ENCODE data around the gene CBLL2. TPM values are rescaled to one million over a fixed set of nuclear protein-coding genes. Genes with fewer than 3 reads are reported as not detected.

Gene CBLL2, protein sequence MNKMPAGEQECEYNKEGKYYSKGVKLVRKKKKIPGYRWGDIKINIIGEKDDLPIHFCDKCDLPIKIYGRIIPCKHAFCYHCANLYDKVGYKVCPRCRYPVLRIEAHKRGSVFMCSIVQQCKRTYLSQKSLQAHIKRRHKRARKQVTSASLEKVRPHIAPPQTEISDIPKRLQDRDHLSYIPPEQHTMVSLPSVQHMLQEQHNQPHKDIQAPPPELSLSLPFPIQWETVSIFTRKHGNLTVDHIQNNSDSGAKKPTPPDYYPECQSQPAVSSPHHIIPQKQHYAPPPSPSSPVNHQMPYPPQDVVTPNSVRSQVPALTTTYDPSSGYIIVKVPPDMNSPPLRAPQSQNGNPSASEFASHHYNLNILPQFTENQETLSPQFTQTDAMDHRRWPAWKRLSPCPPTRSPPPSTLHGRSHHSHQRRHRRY
- total RNA-seq (ENCODE audit: low replicate concordance), result not detected in 2 replicates

DNA sequence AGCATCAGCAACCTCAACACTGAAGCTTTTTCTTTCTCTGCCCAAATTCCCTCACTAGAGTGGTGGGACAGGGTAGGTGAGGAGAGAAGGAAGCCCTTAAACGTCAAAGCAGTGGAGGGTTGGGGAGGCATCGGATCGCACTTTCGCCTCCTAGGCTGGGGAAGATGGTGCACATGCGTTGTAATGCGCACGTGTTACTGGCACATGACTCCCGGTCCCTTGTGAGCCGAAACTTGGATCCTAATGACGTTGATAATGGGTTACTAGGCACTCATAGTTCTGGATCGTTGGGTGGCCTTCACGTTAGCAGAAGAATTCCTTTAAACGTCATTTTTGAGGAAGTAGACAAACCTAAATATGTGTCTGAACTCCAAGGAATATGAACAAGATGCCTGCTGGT, at the start of gene CBLL2:
TSS of gene CBLL2 (plus strand) at position 301 of the 400 bp plus-strand sequence. CDS start at position 380, 79 bp downstream.
- H3K9me3 Mint-ChIP-seq, result peaks cover 4% of the 10 kb centered on the region
- DNase-seq (ENCODE audit: low spot score), result no peak

DNA sequence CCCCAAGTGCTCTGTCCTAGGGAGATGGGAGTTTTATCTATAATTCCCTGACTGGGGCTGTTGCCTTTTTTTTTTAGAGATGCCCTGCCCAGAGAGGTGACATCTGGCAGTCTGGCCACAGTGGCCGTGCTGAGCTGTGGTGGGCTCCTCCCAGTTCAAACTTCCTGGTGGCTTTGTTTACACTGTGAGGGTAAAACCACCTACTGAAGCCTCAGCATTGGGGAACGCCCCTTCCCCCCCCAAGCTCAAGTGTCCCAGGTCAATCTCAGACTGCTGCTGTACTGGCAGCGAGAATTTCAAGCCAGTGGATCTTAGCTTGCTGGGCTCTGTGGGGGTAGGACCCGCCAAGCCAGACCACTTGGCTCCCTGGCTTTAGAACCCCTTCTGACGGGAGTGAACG, 38.3 kb upstream of the CBLL2 start:
- H3K27me3 ChIP-seq, result no peaks in the 10 kb centered on the region
- H3K4me1 ChIP-seq, result no peaks in the 10 kb centered on the region
- TF ChIP-seq, protein P1, sequence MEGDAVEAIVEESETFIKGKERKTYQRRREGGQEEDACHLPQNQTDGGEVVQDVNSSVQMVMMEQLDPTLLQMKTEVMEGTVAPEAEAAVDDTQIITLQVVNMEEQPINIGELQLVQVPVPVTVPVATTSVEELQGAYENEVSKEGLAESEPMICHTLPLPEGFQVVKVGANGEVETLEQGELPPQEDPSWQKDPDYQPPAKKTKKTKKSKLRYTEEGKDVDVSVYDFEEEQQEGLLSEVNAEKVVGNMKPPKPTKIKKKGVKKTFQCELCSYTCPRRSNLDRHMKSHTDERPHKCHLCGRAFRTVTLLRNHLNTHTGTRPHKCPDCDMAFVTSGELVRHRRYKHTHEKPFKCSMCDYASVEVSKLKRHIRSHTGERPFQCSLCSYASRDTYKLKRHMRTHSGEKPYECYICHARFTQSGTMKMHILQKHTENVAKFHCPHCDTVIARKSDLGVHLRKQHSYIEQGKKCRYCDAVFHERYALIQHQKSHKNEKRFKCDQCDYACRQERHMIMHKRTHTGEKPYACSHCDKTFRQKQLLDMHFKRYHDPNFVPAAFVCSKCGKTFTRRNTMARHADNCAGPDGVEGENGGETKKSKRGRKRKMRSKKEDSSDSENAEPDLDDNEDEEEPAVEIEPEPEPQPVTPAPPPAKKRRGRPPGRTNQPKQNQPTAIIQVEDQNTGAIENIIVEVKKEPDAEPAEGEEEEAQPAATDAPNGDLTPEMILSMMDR (IDR thresholded peaks at IDR 0.05), result no peak
- TF ChIP-seq EZH2phosphoT487 (IDR thresholded peaks at IDR 0.05), result no peak
- TF ChIP-seq EZH2 (IDR thresholded peaks at IDR 0.05), result no peak
- H4K20me1 ChIP-seq (ENCODE audit: low read depth), result no peaks in the 10 kb centered on the region
- H3K9ac ChIP-seq, result no peak overlapping the region
- Mint-ChIP-seq H3K4me1 (no peaks in the 10 kb centered on the region), H3K36me3 (no peaks in the 10 kb centered on the region), H3K27ac (no peak overlapping the region), H3K9me3 (peaks cover 4% of the 10 kb centered on the region), H3K4me3 (no peak overlapping the region), H3K27me3 (ENCODE audit: insufficient read depth, low read depth) (peaks cover 5% of the 10 kb centered on the region)
- H3K36me3 ChIP-seq, result no peaks in the 10 kb centered on the region
- H3F3A ChIP-seq (ENCODE audit: low read depth), result no peaks in the 10 kb centered on the region
- no peak for DNase-seq (ENCODE audit: low spot score)
- H3K4me3 ChIP-seq, result no peak overlapping the region
- H3K27ac ChIP-seq, result no peak overlapping the region
- H3K9me3 ChIP-seq (ENCODE audit: low read depth), result no peaks in the 10 kb centered on the region
- no peak overlapping the region for H3K4me2 ChIP-seq
- no peak overlapping the region for H2AFZ ChIP-seq (replicated peaks)
- H3K79me2 ChIP-seq (ENCODE audit: low read depth), result no peaks in the 10 kb centered on the region

More for the DNA sequence above, at the start of gene CBLL2:
- H3K4me2 ChIP-seq, result no peak within 1 kb of the TSS
- no peak within 1 kb of the TSS for H3K9ac ChIP-seq
- Mint-ChIP-seq H3K36me3 (no peaks in the 10 kb centered on the region), H3K4me1 (no peaks in the 10 kb centered on the region), H3K27ac (no peak within 1 kb of the TSS), H3K4me3 (no peak within 1 kb of the TSS), H3K27me3 (ENCODE audit: insufficient read depth, low read depth) (no peaks in the 10 kb centered on the region)
- H3K9me3 ChIP-seq (ENCODE audit: low read depth), result no peaks in the 10 kb centered on the region
- no peaks in the 10 kb centered on the region for H3K4me1 ChIP-seq
- no peaks in the 10 kb centered on the region for H4K20me1 ChIP-seq (ENCODE audit: low read depth)
- no peaks in the 10 kb centered on the region for H3K36me3 ChIP-seq
- no peaks in the 10 kb centered on the region for H3K27me3 ChIP-seq
- TF ChIP-seq EZH2phosphoT487 (IDR thresholded peaks at IDR 0.05) (no peak), EZH2 (IDR thresholded peaks at IDR 0.05) (no peak)
- TF ChIP-seq, protein P1 (IDR thresholded peaks at IDR 0.05), result no peak
- H3K27ac ChIP-seq, result no peak within 1 kb of the TSS
- H3K79me2 ChIP-seq (ENCODE audit: low read depth), result no peaks in the 10 kb centered on the region
- no peak within 1 kb of the TSS for H2AFZ ChIP-seq (replicated peaks)
- no peak within 1 kb of the TSS for H3K4me3 ChIP-seq
- no peaks in the 10 kb centered on the region for H3F3A ChIP-seq (ENCODE audit: low read depth)

DNA sequence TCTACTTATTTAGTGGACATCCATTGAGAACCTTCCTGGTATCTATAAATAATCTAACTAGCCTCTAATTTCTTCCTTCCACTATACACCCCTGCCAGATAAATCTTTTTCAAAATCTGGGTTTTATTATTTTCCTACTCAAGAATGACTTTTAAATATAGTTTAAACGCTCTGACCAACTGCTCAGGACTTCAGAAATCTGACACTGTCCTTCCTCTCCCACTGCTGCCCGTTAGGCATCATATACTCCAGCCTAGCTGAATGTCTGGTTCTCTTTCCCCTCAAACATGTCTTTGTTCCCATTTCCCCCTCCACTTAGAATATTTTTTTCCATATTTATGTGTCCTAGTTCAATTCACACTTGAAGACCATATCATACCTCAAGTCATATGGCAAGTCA, 35.2 kb upstream of the CBLL2 start:
- Mint-ChIP-seq H3K36me3 (no peaks in the 10 kb centered on the region), H3K4me3 (no peak overlapping the region), H3K27ac (no peak overlapping the region), H3K27me3 (ENCODE audit: insufficient read depth, low read depth) (no peaks in the 10 kb centered on the region), H3K9me3 (peaks cover 4% of the 10 kb centered on the region), H3K4me1 (no peaks in the 10 kb centered on the region)
- DNase-seq (ENCODE audit: low spot score), result no peak
- Histone ChIP-seq H3K4me2 (no peak overlapping the region), H3K79me2 (ENCODE audit: low read depth) (no peaks in the 10 kb centered on the region), H3K27ac (no peak overlapping the region), H2AFZ (replicated peaks) (no peak overlapping the region), H3K9me3 (ENCODE audit: low read depth) (no peaks in the 10 kb centered on the region), H3K27me3 (no peaks in the 10 kb centered on the region), H3K4me3 (no peak overlapping the region), H3K4me1 (no peaks in the 10 kb centered on the region), H3K9ac (no peak overlapping the region), H3K36me3 (no peaks in the 10 kb centered on the region), H4K20me1 (ENCODE audit: low read depth) (no peaks in the 10 kb centered on the region), H3F3A (ENCODE audit: low read depth) (no peaks in the 10 kb centered on the region)
- TF ChIP-seq EZH2 (IDR thresholded peaks at IDR 0.05) (no peak), EZH2phosphoT487 (IDR thresholded peaks at IDR 0.05) (no peak)
- TF ChIP-seq, protein P1 (IDR thresholded peaks at IDR 0.05), result no peak
